Smooth muscle cell (in vitro differentiated cells): ENCODE measurements around the gene RPS27L. TPM values are rescaled to one million over a fixed set of nuclear protein-coding genes. Genes with fewer than 3 reads are reported as not detected.

Experiments
- DNase-seq: peaks from one replicate; lab custom pipeline; 2025; ENCODE audit not compliant: unreplicated experiment; lab: John Stamatoyannopoulos, UW
- H2AFZ ChIP-seq: fragments of 200-600 bp; sonication (generic); 2 replicates; pipeline ENCODE4 v1.6.0; 2016; ENCODE audit warnings: antibody characterized with exemption, low read depth, mild to moderate bottlenecking
- H3F3A ChIP-seq: fragments of 200-600 bp; sonication (generic); 2 replicates; pipeline ENCODE4 v1.6.0; 2017; ENCODE audit warnings: antibody characterized with exemption, low read depth
- H3K27ac ChIP-seq: fragments of 200-600 bp; sonication (generic); 2 replicates; pipeline ENCODE4 v1.5.1; 2016; ENCODE audit warnings: low read depth, mild to moderate bottlenecking
- H3K27me3 ChIP-seq: fragments of 200-600 bp; sonication (generic); 2 replicates; pipeline ENCODE4 v1.6.1; 2016; ENCODE audit warnings: low read depth, mild to moderate bottlenecking
- H3K36me3 ChIP-seq: fragments of 200-600 bp; sonication (generic); 2 replicates; pipeline ENCODE4 v1.5.1; 2016; ENCODE audit warnings: low read depth
- H3K4me1 ChIP-seq: fragments of 200-600 bp; sonication (generic); 2 replicates; pipeline ENCODE4 v1.5.1; 2016; ENCODE audit warnings: low read depth
- H3K4me2 ChIP-seq: fragments of 200-600 bp; sonication (generic); 2 replicates; pipeline ENCODE4 v1.6.0; 2016; ENCODE audit warnings: mild to moderate bottlenecking
- H3K4me3 ChIP-seq: fragments of 200-600 bp; sonication (generic); 2 replicates; pipeline ENCODE4 v1.5.1; 2016; ENCODE audit warnings: mild to moderate bottlenecking
- H3K79me2 ChIP-seq: fragments of 200-600 bp; sonication (generic); 2 replicates; pipeline ENCODE4 v1.6.0; 2016; ENCODE audit warnings: low read depth, mild to moderate bottlenecking
- H3K9ac ChIP-seq: fragments of 200-600 bp; sonication (generic); 2 replicates; pipeline ENCODE4 v1.6.0; 2016; ENCODE audit warnings: low read depth
- H3K9me3 ChIP-seq: fragments of 200-600 bp; sonication (generic); replicated peaks from 2 replicates; pipeline ENCODE4 v1.5.1; 2016; ENCODE audit warnings: low read depth
- H4K20me1 ChIP-seq: fragments of 200-600 bp; sonication (generic); 2 replicates; pipeline ENCODE4 v1.6.0; 2016; ENCODE audit warnings: low read depth
- CTCF ChIP-seq: fragments of 200-600 bp; sonication (generic); IDR thresholded peaks from 2 replicates; pipeline ENCODE4 v1.5.1; 2017; ENCODE audit warnings: borderline replicate concordance, mild to moderate bottlenecking, antibody characterized with exemption; ENCODE audit not compliant: insufficient read depth, poor library complexity, severe bottlenecking
- WGBS: methylation state at CpG from one replicate; pipeline ENCODE4 v1.1.7; 2016; ENCODE audit warnings: low lambda C conversion rate; 5-methylcytosine and 5-hydroxymethylcytosine counted together
- polyA plus RNA-seq: library from polyadenylated mRNA; unstranded; fragments of >200 nt; fragmentation: Nextera tagmentation; extraction: Ambion mirVana; gene quantifications from 2 replicates; pipeline ENCODE4 v1.2.1, GENCODE V29; 2016
- total RNA-seq: library from RNA; depleted of rRNA; stranded (reverse); fragments of >200 nt; gene quantifications from 2 replicates; pipeline ENCODE4 v1.2.3, GENCODE V29; 2014

Gene RPS27L
- total and polyA plus RNA-seq, 2 experiments from 2014 or later = 180 to 641 TPM

- Histone ChIP-seq H3K79me2 (peaks cover 41% of the 10 kb centered on the region), H3K27me3 (no peaks in the 10 kb centered on the region), H3K27ac (no peak overlapping the region), H4K20me1 (peaks cover 24% of the 10 kb centered on the region), H2AFZ (peak overlapping the region; percentile 82), H3K4me1 (peaks cover 34% of the 10 kb centered on the region), H3K4me3 (peak overlapping the region; percentile 94), H3K9me3 (no peaks in the 10 kb centered on the region), H3K4me2 (peak overlapping the region; percentile 89), H3F3A (no peaks in the 10 kb centered on the region), H3K36me3 (no peaks in the 10 kb centered on the region), H3K9ac (peak overlapping the region; percentile 73)
- 15% methylated on average over 7 of the region's 10 CpGs for WGBS
- DNase-seq = no peak
- no peak for TF ChIP-seq CTCF
These were observed 32.9 kb upstream of the RPS27L start for GRCh38 chr15:63189941-63190768.

GRCh38 chr15:63188926-63189871 lies 31.9 kb upstream of the RPS27L start, which contains the start of gene RAB8B:
Gene RAB8B (plus strand): TSS chr15:63189606. CDS start chr15:63189625, 19 bp downstream.
- WGBS = 1% methylated on average over 37 of the region's 77 CpGs
- TF ChIP-seq CTCF = no peak

GRCh38 chr15:63188247-63188925 lies 31.1 kb upstream of the RPS27L start:
- Histone ChIP-seq H3K4me1 (peaks cover 29% of the 10 kb centered on the region), H3K36me3 (no peaks in the 10 kb centered on the region), H3K27ac (no peak overlapping the region), H3K9ac (peak overlapping the region; percentile 25), H3K9me3 (no peaks in the 10 kb centered on the region), H3K4me3 (peak overlapping the region; percentile 94), H2AFZ (peak overlapping the region; percentile 84), H3K4me2 (peak overlapping the region; percentile 93), H3K79me2 (peaks cover 26% of the 10 kb centered on the region), H4K20me1 (peaks cover 14% of the 10 kb centered on the region), H3K27me3 (no peaks in the 10 kb centered on the region), H3F3A (no peaks in the 10 kb centered on the region)
- no peak for DNase-seq
- WGBS = 50% methylated on average over 10 of the region's 10 CpGs
- no peak for TF ChIP-seq CTCF

More at GRCh38 chr15:63188926-63189871, 31.9 kb upstream of the RPS27L start, which contains the start of gene RAB8B:
- no peaks in the 10 kb centered on the region for H3F3A ChIP-seq
- H3K27me3 ChIP-seq = no peaks in the 10 kb centered on the region
- peak within 1 kb of the TSS; percentile 94 for H3K4me3 ChIP-seq
- no peaks in the 10 kb centered on the region for H3K9me3 ChIP-seq
- no peaks in the 10 kb centered on the region for H3K36me3 ChIP-seq
- peaks cover 17% of the 10 kb centered on the region for H4K20me1 ChIP-seq
- peaks cover 33% of the 10 kb centered on the region for H3K79me2 ChIP-seq
- peak within 1 kb of the TSS; percentile 84 for H2AFZ ChIP-seq
- peak; percentile 95 for DNase-seq
- H3K4me2 ChIP-seq = peak within 1 kb of the TSS; percentile 93
- H3K9ac ChIP-seq = peak within 1 kb of the TSS; percentile 73
- peaks cover 34% of the 10 kb centered on the region for H3K4me1 ChIP-seq
- no peak within 1 kb of the TSS for H3K27ac ChIP-seq
